SK-N-SH (cell line): Measurements from ENCODE around the gene HM13.

Source experiments
- EP300 ChIP-seq, 2 experiments: IDR thresholded peaks; 2 replicates each; pipeline versions ENCODE4 v1.4.0 to v1.6.1; 2012; ENCODE audit warnings: borderline replicate concordance in 1 of 2, low read depth in 1 of 2, low read length in 1 of 2
- GATA2 ChIP-seq: sonication (generic); formaldehyde crosslinking; IDR thresholded peaks from 2 replicates; pipeline ENCODE4 v1.5.0; 2020; ENCODE audit warnings: mild to moderate bottlenecking, missing genetic modification reagents
- SIN3A ChIP-seq: IDR thresholded peaks from 2 replicates; pipeline ENCODE4 v1.6.1; 2012; ENCODE audit warnings: low read depth, mild to moderate bottlenecking, low read length, moderate library complexity, borderline replicate concordance
- TF ChIP-seq, protein P1 (sequence below): IDR thresholded peaks from 2 replicates; pipeline ENCODE4 v1.4.0; 2012; ENCODE audit warnings: low read depth
- TF ChIP-seq, protein P2 (sequence below): IDR thresholded peaks from 2 replicates; pipeline ENCODE4 v1.4.0; 2012; ENCODE audit warnings: low read depth, borderline replicate concordance
- TF ChIP-seq, protein P3 (sequence below): fragments of 200-600 bp; sonication (generic); IDR thresholded peaks from 2 replicates; pipeline ENCODE4 v1.6.1; 2017; ENCODE audit warnings: antibody characterized with exemption, mild to moderate bottlenecking, moderate library complexity

DNA sequence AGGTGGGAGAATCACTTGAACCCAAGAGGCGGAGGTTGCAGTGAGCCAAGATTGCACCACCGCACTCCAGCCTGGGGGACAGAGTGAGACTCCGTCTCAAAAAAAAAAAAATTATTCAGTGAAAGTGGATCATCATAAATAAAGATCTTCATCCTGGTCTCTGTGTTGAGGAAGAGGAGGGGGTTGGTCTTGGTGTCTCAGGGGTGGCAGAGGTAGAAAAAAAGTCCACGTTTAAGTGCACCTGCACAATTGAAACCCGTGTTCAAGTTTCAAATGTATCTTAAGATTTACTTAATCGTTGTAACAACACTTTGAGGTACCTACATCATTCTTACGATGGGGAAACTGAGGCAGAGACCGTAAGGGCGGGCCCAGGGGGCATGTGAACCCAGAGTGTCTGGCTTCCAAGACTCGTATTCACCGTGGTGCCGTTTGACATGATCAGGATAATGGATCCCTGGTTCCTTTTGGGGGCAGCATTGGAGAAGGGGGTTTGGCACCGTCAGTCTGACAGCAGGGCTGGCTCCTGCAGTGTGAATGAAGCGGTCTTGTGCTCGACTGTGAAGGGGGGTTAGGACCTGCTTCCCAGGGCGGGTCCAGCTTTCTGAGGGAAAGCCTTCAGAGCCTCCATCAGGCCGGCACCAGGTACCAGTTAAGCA lies 57.9 kb downstream of the HM13 start:
- TF ChIP-seq, protein P1, sequence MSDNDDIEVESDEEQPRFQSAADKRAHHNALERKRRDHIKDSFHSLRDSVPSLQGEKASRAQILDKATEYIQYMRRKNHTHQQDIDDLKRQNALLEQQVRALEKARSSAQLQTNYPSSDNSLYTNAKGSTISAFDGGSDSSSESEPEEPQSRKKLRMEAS = no peak
- TF ChIP-seq, protein P2, sequence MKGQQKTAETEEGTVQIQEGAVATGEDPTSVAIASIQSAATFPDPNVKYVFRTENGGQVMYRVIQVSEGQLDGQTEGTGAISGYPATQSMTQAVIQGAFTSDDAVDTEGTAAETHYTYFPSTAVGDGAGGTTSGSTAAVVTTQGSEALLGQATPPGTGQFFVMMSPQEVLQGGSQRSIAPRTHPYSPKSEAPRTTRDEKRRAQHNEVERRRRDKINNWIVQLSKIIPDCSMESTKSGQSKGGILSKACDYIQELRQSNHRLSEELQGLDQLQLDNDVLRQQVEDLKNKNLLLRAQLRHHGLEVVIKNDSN = no peak
- TF ChIP-seq GATA2 (CRISPR knock-in tag) = no peak
- no peak for TF ChIP-seq SIN3A
- TF ChIP-seq, protein P3, sequence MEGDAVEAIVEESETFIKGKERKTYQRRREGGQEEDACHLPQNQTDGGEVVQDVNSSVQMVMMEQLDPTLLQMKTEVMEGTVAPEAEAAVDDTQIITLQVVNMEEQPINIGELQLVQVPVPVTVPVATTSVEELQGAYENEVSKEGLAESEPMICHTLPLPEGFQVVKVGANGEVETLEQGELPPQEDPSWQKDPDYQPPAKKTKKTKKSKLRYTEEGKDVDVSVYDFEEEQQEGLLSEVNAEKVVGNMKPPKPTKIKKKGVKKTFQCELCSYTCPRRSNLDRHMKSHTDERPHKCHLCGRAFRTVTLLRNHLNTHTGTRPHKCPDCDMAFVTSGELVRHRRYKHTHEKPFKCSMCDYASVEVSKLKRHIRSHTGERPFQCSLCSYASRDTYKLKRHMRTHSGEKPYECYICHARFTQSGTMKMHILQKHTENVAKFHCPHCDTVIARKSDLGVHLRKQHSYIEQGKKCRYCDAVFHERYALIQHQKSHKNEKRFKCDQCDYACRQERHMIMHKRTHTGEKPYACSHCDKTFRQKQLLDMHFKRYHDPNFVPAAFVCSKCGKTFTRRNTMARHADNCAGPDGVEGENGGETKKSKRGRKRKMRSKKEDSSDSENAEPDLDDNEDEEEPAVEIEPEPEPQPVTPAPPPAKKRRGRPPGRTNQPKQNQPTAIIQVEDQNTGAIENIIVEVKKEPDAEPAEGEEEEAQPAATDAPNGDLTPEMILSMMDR = no peak; the same call in 1 of the 2 replicates
- TF ChIP-seq EP300 (IDR thresholded peaks at IDR 0.05; ENCODE audit: borderline replicate concordance in 1 of 2, low read depth in 1 of 2, low read length in 1 of 2) = no peak
